Breast epithelium (tissue), 3 donors: ENCODE measurements around the gene CPLANE1.

ENCODE experiments used
- CTCF ChIP-seq, 3 donors: fragments of 450-650 bp; IDR thresholded peaks; one replicate each; pipeline ENCODE4 v1.5.1; 2016 to 2017; ENCODE audit warnings: antibody characterized with exemption in 3 of 3, mild to moderate bottlenecking in 3 of 3, moderate library complexity in 3 of 3
- POLR2A ChIP-seq: fragments of 450-650 bp; IDR thresholded peaks from one replicate; pipeline ENCODE4 v1.6.1; 2016; ENCODE audit warnings: antibody characterized with exemption, mild to moderate bottlenecking, moderate library complexity

GRCh38 chr5:37112383-37112991, 136.7 kb downstream of the CPLANE1 start:
- TF ChIP-seq POLR2A (no peak), CTCF (IDR thresholded peaks at IDR 0.05) (no peak)
